Fibroblast of lung (primary cell): ENCODE measurements around the gene CTRL. TPM values are rescaled to one million over a fixed set of nuclear protein-coding genes. Genes with fewer than 3 reads are reported as not detected.

Experiments used
- DNase-seq, 2 donors: peaks; one replicate each; pipeline versions ENCODE4 v3.0.0 to v3.0.0-alpha.2; 2010; ENCODE audit warnings: low read depth in 2 of 2
- H2AFZ ChIP-seq: 2 replicates; pipeline ENCODE4 v1.5.1; 2012; ENCODE audit warnings: low read length, control low read depth, inconsistent platforms
- H3K27ac ChIP-seq: 2 replicates; pipeline ENCODE4 v1.5.1; 2011; ENCODE audit warnings: low read length, control low read depth; ENCODE audit not compliant: insufficient read depth
- H3K27me3 ChIP-seq: 2 replicates; pipeline ENCODE4 v1.5.1; 2011; ENCODE audit warnings: mild to moderate bottlenecking, low read length; ENCODE audit not compliant: control insufficient read depth, insufficient read depth
- H3K36me3 ChIP-seq: 2 replicates; pipeline ENCODE4 v1.5.1; 2011; ENCODE audit warnings: low read length; ENCODE audit not compliant: control insufficient read depth, insufficient read depth
- H3K4me1 ChIP-seq: 2 replicates; pipeline ENCODE4 v1.5.1; 2011; ENCODE audit warnings: low read length; ENCODE audit not compliant: control insufficient read depth, insufficient read depth; ENCODE audit errors: extremely low read depth
- H3K4me2 ChIP-seq: 2 replicates; pipeline ENCODE4 v1.5.1; 2011; ENCODE audit warnings: low read length, control low read depth; ENCODE audit not compliant: insufficient read depth; ENCODE audit errors: extremely low read depth
- H3K4me3 ChIP-seq, 4 experiments: fragments of 200-600 bp in 1 of 4; sonication (generic) in 1 of 4; replicated peaks in 1 of 4; 2 replicates each; pipeline ENCODE4 v1.5.1; 2011 to 2016; ENCODE audit warnings: low read length in 4 of 4, low read depth in 3 of 4, mild to moderate bottlenecking in 3 of 4, control low read depth in 2 of 4, inconsistent platforms in 1 of 4, mixed read lengths in 1 of 4; ENCODE audit not compliant: insufficient read depth in 1 of 4; ENCODE audit errors: control extremely low read depth in 1 of 4
- H3K79me2 ChIP-seq: 2 replicates; pipeline ENCODE4 v1.5.1; 2012; ENCODE audit warnings: mild to moderate bottlenecking, low read length, inconsistent platforms; ENCODE audit not compliant: control insufficient read depth, insufficient read depth
- H3K9ac ChIP-seq: 2 replicates; pipeline ENCODE4 v1.5.1; 2011; ENCODE audit warnings: mild to moderate bottlenecking, low read length, control low read depth; ENCODE audit not compliant: insufficient read depth
- H3K9me3 ChIP-seq: 2 replicates; pipeline ENCODE4 v1.5.1; 2012; ENCODE audit warnings: low read depth, low read length; ENCODE audit not compliant: control insufficient read depth, insufficient read depth
- H4K20me1 ChIP-seq: 2 replicates; pipeline ENCODE4 v1.5.1; 2011; ENCODE audit warnings: low read length; ENCODE audit not compliant: control insufficient read depth, insufficient read depth; ENCODE audit errors: extremely low read depth
- CTCF ChIP-seq, 2 donors: IDR thresholded peaks in 1 of 2; conservative IDR thresholded peaks in 1 of 2; 1 replicate in 1 of 2; 2 replicates in 1 of 2; pipeline ENCODE4 v1.5.1; 2011 to 2012; ENCODE audit warnings: low read length in 2 of 2, control low read depth in 1 of 2, inconsistent platforms in 1 of 2, low read depth in 1 of 2, mild to moderate bottlenecking in 1 of 2
- EZH2 ChIP-seq: IDR thresholded peaks from 2 replicates; pipeline ENCODE4 v1.5.1; 2012; ENCODE audit warnings: low read length, control low read depth, mild to moderate bottlenecking; ENCODE audit errors: missing control alignments
- polyA plus RNA-seq, 2 donors: library from polyadenylated mRNA; depleted of rRNA in 1 of 2; stranded (reverse) in 1 of 2; unstranded in 1 of 2; fragments of >200 nt; gene quantifications; 2 replicates each; pipeline ENCODE4 v1.2.1, GENCODE V29; 2011 to 2012; ENCODE audit warnings: missing spikeins in 1 of 2
- total RNA-seq: library from RNA; depleted of rRNA; stranded (reverse); fragments of >200 nt; gene quantifications from 2 replicates; pipeline ENCODE4 v1.2.1, GENCODE V29; 2014

CTRL gene
- total and polyA plus RNA-seq, 2 donors (not counting 1 experiment from before 2014, with no cell fraction given) = 0.14 to 0.33 TPM

GRCh38 chr16:67892375-67892774 lies 39.3 kb downstream of the CTRL start:
- H2AFZ ChIP-seq = peak overlapping the region; percentile 84
- H3K27ac ChIP-seq = peak overlapping the region; percentile 45

GRCh38 chr16:67888331-67888730 lies 43.3 kb downstream of the CTRL start:
- TF ChIP-seq CTCF (conservative IDR thresholded peaks at IDR 0.05 in 1 of 2, IDR thresholded peaks at IDR 0.05 in 1 of 2; ENCODE audit: low read depth in 1 of 2, low read length in 2 of 2) (no peak), EZH2 (no peak)
- H3K9me3 ChIP-seq = no peaks in the 10 kb centered on the region
- peaks cover 5% of the 10 kb centered on the region for H3K36me3 ChIP-seq
- DNase-seq = no peak
- H3K4me3 ChIP-seq = no peak overlapping the region
- H3K27ac ChIP-seq = no peak overlapping the region
- H3K9ac ChIP-seq = no peak overlapping the region
- H3K79me2 ChIP-seq = no peaks in the 10 kb centered on the region
- H2AFZ ChIP-seq = no peak overlapping the region
- H4K20me1 ChIP-seq = peaks cover 4% of the 10 kb centered on the region
- H3K27me3 ChIP-seq = no peaks in the 10 kb centered on the region
- H3K4me2 ChIP-seq = no peak overlapping the region
- H3K4me1 ChIP-seq = peaks cover 6% of the 10 kb centered on the region

More at GRCh38 chr16:67892375-67892774, 39.3 kb downstream of the CTRL start:
- H3K79me2 ChIP-seq = peaks cover 25% of the 10 kb centered on the region
- H3K9ac ChIP-seq = no peak overlapping the region
- TF ChIP-seq EZH2 (no peak), CTCF (conservative IDR thresholded peaks at IDR 0.05 in 1 of 2, IDR thresholded peaks at IDR 0.05 in 1 of 2; ENCODE audit: low read depth in 1 of 2, low read length in 2 of 2) (no peak)
- H4K20me1 ChIP-seq = no peaks in the 10 kb centered on the region
- no peaks in the 10 kb centered on the region for H3K36me3 ChIP-seq
- no peak for DNase-seq
- H3K9me3 ChIP-seq = no peaks in the 10 kb centered on the region
- H3K4me3 ChIP-seq = peak overlapping the region; percentile 53 to 73 (median 58)
- peak overlapping the region; percentile 85 for H3K4me2 ChIP-seq
- H3K27me3 ChIP-seq = no peaks in the 10 kb centered on the region
- H3K4me1 ChIP-seq = peaks cover 6% of the 10 kb centered on the region

- no peak overlapping the region for H3K4me2 ChIP-seq
- no peak for DNase-seq
- no peaks in the 10 kb centered on the region for H3K79me2 ChIP-seq
- H3K9ac ChIP-seq = no peak overlapping the region
- H4K20me1 ChIP-seq = peaks cover 4% of the 10 kb centered on the region
- peaks cover 6% of the 10 kb centered on the region for H3K4me1 ChIP-seq
- no peaks in the 10 kb centered on the region for H3K27me3 ChIP-seq
- H2AFZ ChIP-seq = no peak overlapping the region
- peaks cover 19% of the 10 kb centered on the region for H3K36me3 ChIP-seq
- TF ChIP-seq CTCF (conservative IDR thresholded peaks at IDR 0.05 in 1 of 2, IDR thresholded peaks at IDR 0.05 in 1 of 2; ENCODE audit: low read depth in 1 of 2, low read length in 2 of 2) (no peak), EZH2 (no peak)
- H3K4me3 ChIP-seq = no peak overlapping the region
- no peak overlapping the region for H3K27ac ChIP-seq
- H3K9me3 ChIP-seq = no peaks in the 10 kb centered on the region
These were observed 45.3 kb downstream of the CTRL start for GRCh38 chr16:67886387-67886786.
